Stomach (tissue), 9 donors: ENCODE results near the gene XIRP2. TPM values are rescaled to one million over a fixed set of nuclear protein-coding genes. Genes with fewer than 3 reads are reported as not detected.

Experiments used
- DNase-seq, 2 donors: peaks; one replicate each; pipeline versions ENCODE4 v3.0.0 to v3.0.0-alpha.2; 2013 to 2019
- H3K27ac ChIP-seq, 5 donors: fragments of 200-600 bp in 4 of 5; sonication (generic) in 4 of 5; one replicate each; pipeline ENCODE4 v1.5.1; 2013 to 2019; ENCODE audit warnings: mild to moderate bottlenecking in 1 of 5, moderate library complexity in 1 of 5
- H3K27me3 ChIP-seq, 3 donors: fragments of 200-600 bp; sonication (generic); one replicate each; pipeline ENCODE4 v1.5.1; 2017 to 2019; ENCODE audit warnings: mixed run types in 1 of 3
- H3K36me3 ChIP-seq, 4 donors: fragments of 200-600 bp; sonication (generic); 1 replicate in 3 of 4; 2 replicates in 1 of 4; pipeline ENCODE4 v1.5.1; 2016 to 2019
- H3K4me1 ChIP-seq, 4 donors: fragments of 200-600 bp; sonication (generic); one replicate each; pipeline ENCODE4 v1.5.1; 2016 to 2019
- H3K4me3 ChIP-seq, 4 donors: fragments of 200-600 bp; sonication (generic) in 3 of 4; one replicate each; pipeline ENCODE4 v1.5.1; 2016 to 2019; ENCODE audit warnings: mild to moderate bottlenecking in 1 of 4
- H3K9me3 ChIP-seq, 4 donors: fragments of 200-600 bp; sonication (generic); one replicate each; pipeline ENCODE4 v1.5.1; 2016 to 2019
- EP300 ChIP-seq: sonication (generic); formaldehyde crosslinking; IDR thresholded peaks from one replicate; pipeline ENCODE4 v1.6.1; 2017; ENCODE audit warnings: antibody characterized with exemption
- POLR2A ChIP-seq, 4 donors: fragments of 450-650 bp; IDR thresholded peaks; one replicate each; pipeline ENCODE4 v1.6.1; 2016; ENCODE audit warnings: antibody characterized with exemption in 4 of 4, control low read depth in 2 of 4, mild to moderate bottlenecking in 1 of 4, moderate library complexity in 1 of 4
- POLR2AphosphoS5 ChIP-seq, 3 donors: sonication (generic); formaldehyde crosslinking; IDR thresholded peaks; one replicate each; pipeline ENCODE4 v1.6.1; 2016; ENCODE audit warnings: antibody characterized with exemption in 3 of 3
- WGBS, 5 donors: extraction: QIAGEN DNeasy Blood & Tissue Kit in 3 of 5; methylation state at CpG; one replicate each; pipeline versions ENCODE4 v1.1.5 to v1.1.7; 2013 to 2018; 5-methylcytosine and 5-hydroxymethylcytosine counted together
- intact Hi-C: fragments of 100-400 bp; cut with DNase I; formaldehyde crosslinking; loops from one replicate; pipeline ENCODE4 v1.15.1; 2023; ENCODE audit warnings: low total_unique reads
- polyA plus RNA-seq, 3 donors: library from polyadenylated mRNA; stranded (reverse); fragments of 200-250 nt; gene quantifications; one replicate each; pipeline ENCODE4 v1.2.3, GENCODE V29; 2013
- total RNA-seq, 5 donors: library from RNA; depleted of rRNA; stranded (reverse); fragments of >200 nt; gene quantifications; one replicate each; pipeline versions ENCODE4 v1.1.0 to v1.2.3, GENCODE V29; 2014 to 2016
- TF ChIP-seq, protein P1 (sequence below), 7 experiments: fragments of 450-650 bp in 4 of 7; fragments of 200-600 bp in 3 of 7; sonication (generic) in 3 of 7; IDR thresholded peaks; one replicate each; pipeline ENCODE4 v1.5.1; 2016 to 2019; ENCODE audit warnings: antibody characterized with exemption in 7 of 7, control low read depth in 2 of 7, mild to moderate bottlenecking in 1 of 7
- donor health status: healthy with polysubstance abuse.
- donor health status: Bipolar disorder and iron deficiency.
- donor health status: healthy.

Gene XIRP2
- total and polyA plus RNA-seq, 8 donors: 0.10 to 3.2 (median 0.19) TPM; not detected in 4

DNA sequence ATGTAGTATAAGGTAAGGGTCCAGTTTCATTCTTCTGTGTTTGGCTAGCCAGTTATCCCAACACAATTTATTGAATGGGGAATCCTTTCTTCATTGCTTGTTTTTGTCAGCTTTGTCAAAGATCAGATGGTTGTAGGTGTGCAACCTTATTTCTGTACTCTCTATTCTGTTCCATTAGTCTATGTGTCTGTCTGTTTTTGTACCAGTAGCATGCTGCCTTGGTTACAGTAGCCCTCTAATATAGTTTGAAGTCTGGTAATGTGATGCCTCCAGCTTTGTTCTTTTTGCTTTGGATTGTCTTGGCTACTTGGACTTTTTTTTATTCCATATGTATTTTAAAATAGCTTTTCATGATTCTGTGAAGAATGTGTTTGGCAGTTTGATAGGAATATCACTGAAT is 222.1 kb downstream of the XIRP2 start:
- Histone ChIP-seq H3K9me3 (peaks cover 0 to 7% (median 0%) of the 10 kb centered on the region in 4 donors), H3K36me3 (no peaks in the 10 kb centered on the region), H3K27ac (no peak overlapping the region), H3K27me3 (no peaks in the 10 kb centered on the region), H3K4me1 (no peaks in the 10 kb centered on the region), H3K4me3 (no peak overlapping the region)
- intact Hi-C loops: no loop called here
- TF ChIP-seq, protein P1, sequence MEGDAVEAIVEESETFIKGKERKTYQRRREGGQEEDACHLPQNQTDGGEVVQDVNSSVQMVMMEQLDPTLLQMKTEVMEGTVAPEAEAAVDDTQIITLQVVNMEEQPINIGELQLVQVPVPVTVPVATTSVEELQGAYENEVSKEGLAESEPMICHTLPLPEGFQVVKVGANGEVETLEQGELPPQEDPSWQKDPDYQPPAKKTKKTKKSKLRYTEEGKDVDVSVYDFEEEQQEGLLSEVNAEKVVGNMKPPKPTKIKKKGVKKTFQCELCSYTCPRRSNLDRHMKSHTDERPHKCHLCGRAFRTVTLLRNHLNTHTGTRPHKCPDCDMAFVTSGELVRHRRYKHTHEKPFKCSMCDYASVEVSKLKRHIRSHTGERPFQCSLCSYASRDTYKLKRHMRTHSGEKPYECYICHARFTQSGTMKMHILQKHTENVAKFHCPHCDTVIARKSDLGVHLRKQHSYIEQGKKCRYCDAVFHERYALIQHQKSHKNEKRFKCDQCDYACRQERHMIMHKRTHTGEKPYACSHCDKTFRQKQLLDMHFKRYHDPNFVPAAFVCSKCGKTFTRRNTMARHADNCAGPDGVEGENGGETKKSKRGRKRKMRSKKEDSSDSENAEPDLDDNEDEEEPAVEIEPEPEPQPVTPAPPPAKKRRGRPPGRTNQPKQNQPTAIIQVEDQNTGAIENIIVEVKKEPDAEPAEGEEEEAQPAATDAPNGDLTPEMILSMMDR (IDR thresholded peaks at IDR 0.05): no peak
- no peak for TF ChIP-seq EP300
- no peak for TF ChIP-seq POLR2AphosphoS5 (IDR thresholded peaks at IDR 0.05)
- TF ChIP-seq POLR2A (IDR thresholded peaks at IDR 0.05): no peak
- DNase-seq: no peak

DNA sequence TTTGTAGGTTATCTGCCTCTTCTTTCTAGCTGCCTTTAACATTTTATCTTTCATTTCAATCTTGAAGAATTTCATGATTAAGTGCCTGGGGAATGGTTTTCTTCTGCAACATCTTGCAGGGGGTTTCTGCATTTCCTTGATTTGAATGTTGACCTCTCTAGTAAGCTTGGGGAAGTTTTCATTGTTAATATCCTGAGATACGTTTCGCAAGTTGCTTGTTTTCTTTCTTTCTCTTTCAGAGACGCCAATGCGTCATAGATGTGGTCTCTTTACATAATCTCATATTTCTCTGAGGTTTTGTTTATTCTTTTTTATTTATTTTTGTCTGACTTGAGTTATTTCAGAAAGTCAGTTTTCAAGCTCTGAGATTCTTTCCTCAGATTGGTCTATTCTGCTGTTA is 225.7 kb downstream of the XIRP2 start:
- H3K4me3 ChIP-seq: no peak overlapping the region
- H3K36me3 ChIP-seq: no peaks in the 10 kb centered on the region
- H3K27me3 ChIP-seq: no peaks in the 10 kb centered on the region
- TF ChIP-seq EP300: no peak
- TF ChIP-seq POLR2A (IDR thresholded peaks at IDR 0.05): no peak
- TF ChIP-seq, protein P1 (IDR thresholded peaks at IDR 0.05): no peak
- no peak for TF ChIP-seq POLR2AphosphoS5 (IDR thresholded peaks at IDR 0.05)
- WGBS, 5 donors: 42 to 62% (median 48%) methylated on average over 4 of the region's 4 CpGs
- no peak for DNase-seq
- H3K27ac ChIP-seq: no peak overlapping the region
- intact Hi-C loops: no loop called here
- H3K4me1 ChIP-seq: no peaks in the 10 kb centered on the region
- peaks cover 0 to 4% (median 0%) of the 10 kb centered on the region in 4 donors for H3K9me3 ChIP-seq

GRCh38 chr2:167115541-167115940 is 227.3 kb downstream of the XIRP2 start:
- no peak overlapping the region for H3K4me3 ChIP-seq
- no peaks in the 10 kb centered on the region for H3K9me3 ChIP-seq
- H3K27ac ChIP-seq: no peak overlapping the region
- TF ChIP-seq EP300 (no peak), POLR2AphosphoS5 (IDR thresholded peaks at IDR 0.05) (no peak), POLR2A (IDR thresholded peaks at IDR 0.05) (no peak)
- TF ChIP-seq, protein P1 (IDR thresholded peaks at IDR 0.05): no peak
- H3K36me3 ChIP-seq: no peaks in the 10 kb centered on the region
- H3K4me1 ChIP-seq: no peaks in the 10 kb centered on the region
- intact Hi-C loops: no loop called here
- no peaks in the 10 kb centered on the region for H3K27me3 ChIP-seq
- no peak for DNase-seq

DNA sequence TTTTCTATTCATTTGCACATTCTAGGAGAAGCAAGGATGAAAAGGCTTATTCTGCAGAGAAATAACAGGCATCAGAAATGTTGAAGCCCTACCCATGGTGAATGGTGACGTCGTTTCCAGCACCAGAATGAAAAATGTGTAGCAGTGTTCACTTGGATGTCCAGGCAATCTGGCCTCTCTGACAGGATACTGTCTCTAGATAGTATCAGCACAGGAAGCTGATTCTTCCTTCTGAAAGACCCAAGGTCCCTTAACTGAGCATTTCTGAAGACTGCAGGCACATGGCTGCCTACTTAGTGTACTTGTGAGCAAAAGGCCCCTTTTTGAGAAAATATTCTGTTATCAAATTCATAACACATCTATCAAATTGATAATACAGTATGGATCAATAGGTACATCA is 234.1 kb downstream of the XIRP2 start:
- H3K4me3 ChIP-seq: no peak overlapping the region
- H3K9me3 ChIP-seq: no peaks in the 10 kb centered on the region
- no peaks in the 10 kb centered on the region for H3K27me3 ChIP-seq
- no peaks in the 10 kb centered on the region for H3K4me1 ChIP-seq
- TF ChIP-seq EP300 (no peak), POLR2AphosphoS5 (IDR thresholded peaks at IDR 0.05) (no peak), POLR2A (IDR thresholded peaks at IDR 0.05) (no peak)
- TF ChIP-seq, protein P1 (IDR thresholded peaks at IDR 0.05): no peak
- H3K36me3 ChIP-seq: no peaks in the 10 kb centered on the region
- 55 to 72% (median 62%) methylated on average over 2 of the region's 2 CpGs for WGBS, 5 donors
- intact Hi-C loops: no loop called here
- no peak for DNase-seq
- H3K27ac ChIP-seq: no peak overlapping the region
